LNCAP (cell line): ENCODE data around the gene ELL.

ENCODE experiments used
- CTCF ChIP-seq: fragments of 450-650 bp; IDR thresholded peaks from 2 replicates; pipeline ENCODE4 v1.5.1; 2017; ENCODE audit warnings: mild to moderate bottlenecking

ELL gene

GRCh38 chr19:18437491-18438330, 84.2 kb downstream of the ELL start, which contains the start of gene ISYNA1:
Gene ISYNA1 (minus strand): TSS chr19:18438133. CDS start chr19:18437979, 154 bp downstream.
- TF ChIP-seq CTCF: no peak

- TF ChIP-seq CTCF: no peak
These were observed 85.0 kb downstream of the ELL start for GRCh38 chr19:18436671-18437490.

GRCh38 chr19:18435842-18436670, 85.8 kb downstream of the ELL start:
- no peak for TF ChIP-seq CTCF

GRCh38 chr19:18435178-18435841, 86.6 kb downstream of the ELL start:
- TF ChIP-seq CTCF: no peak

GRCh38 chr19:18434411-18435175, 87.3 kb downstream of the ELL start:
- TF ChIP-seq CTCF: no peak

- TF ChIP-seq CTCF: no peak
These were observed 88.0 kb downstream of the ELL start for GRCh38 chr19:18433735-18434398.
